HG03558 (cell line): ENCODE measurements around the gene CAMK1D.

Source experiments
- ATAC-seq: cut with Tn5 transposase; IDR thresholded peaks from one replicate; pipeline ENCODE4 v1.9.1; 2021; ENCODE audit warnings: moderate number of reproducible peaks; ENCODE audit not compliant: unreplicated experiment; ENCODE audit errors: extremely low read depth

Gene CAMK1D

GRCh38 chr10:12605580-12606405 is 256.4 kb downstream of the CAMK1D start:
- no peak for ATAC-seq

- no peak for ATAC-seq
Measured at GRCh38 chr10:12606461-12606860, 257.1 kb downstream of the CAMK1D start.

- ATAC-seq = no peak
Measured at GRCh38 chr10:12608761-12609160, 259.4 kb downstream of the CAMK1D start.

GRCh38 chr10:12609435-12609834 is 260.1 kb downstream of the CAMK1D start:
- no peak for ATAC-seq

- ATAC-seq = no peak
Measured at GRCh38 chr10:12613136-12613535, 263.8 kb downstream of the CAMK1D start.

GRCh38 chr10:12614177-12614995 is 265.0 kb downstream of the CAMK1D start:
- ATAC-seq = no peak

- no peak for ATAC-seq
Measured at GRCh38 chr10:12615296-12616220, 266.2 kb downstream of the CAMK1D start.

GRCh38 chr10:12617191-12618175 is 268.1 kb downstream of the CAMK1D start:
- ATAC-seq = no peak

GRCh38 chr10:12622016-12622415 is 272.7 kb downstream of the CAMK1D start:
- ATAC-seq = no peak

- ATAC-seq = no peak
Measured at GRCh38 chr10:12622691-12623090, 273.3 kb downstream of the CAMK1D start.

- no peak for ATAC-seq
Measured at GRCh38 chr10:12625393-12626023, 276.2 kb downstream of the CAMK1D start.

- ATAC-seq = no peak
Measured at GRCh38 chr10:12628153-12628552, 278.8 kb downstream of the CAMK1D start.

- no peak for ATAC-seq
Measured at GRCh38 chr10:12628964-12629766, 279.8 kb downstream of the CAMK1D start.

- ATAC-seq = no peak
Measured at GRCh38 chr10:12629767-12630165, 280.4 kb downstream of the CAMK1D start.

GRCh38 chr10:12631216-12631615 is 281.9 kb downstream of the CAMK1D start:
- ATAC-seq = no peak

GRCh38 chr10:12631787-12632562 is 282.6 kb downstream of the CAMK1D start:
- ATAC-seq = no peak
